Testis (tissue), 2 donors: Measurements from ENCODE around the gene TTC32.

ENCODE experiments used
- POLR2A ChIP-seq: fragments of 450-650 bp; IDR thresholded peaks from one replicate; pipeline ENCODE4 v1.6.1; 2017; ENCODE audit warnings: antibody characterized with exemption, mild to moderate bottlenecking, moderate library complexity
- TF ChIP-seq, protein P1 (sequence below), 3 experiments: fragments of 450-650 bp in 2 of 3; fragments of 200-600 bp in 1 of 3; sonication (generic) in 1 of 3; IDR thresholded peaks; one replicate each; pipeline ENCODE4 v1.5.1; 2016 to 2019; ENCODE audit warnings: antibody characterized with exemption in 3 of 3, mild to moderate bottlenecking in 2 of 3, moderate library complexity in 1 of 3

- TF ChIP-seq POLR2A = no peak
- TF ChIP-seq, protein P1, sequence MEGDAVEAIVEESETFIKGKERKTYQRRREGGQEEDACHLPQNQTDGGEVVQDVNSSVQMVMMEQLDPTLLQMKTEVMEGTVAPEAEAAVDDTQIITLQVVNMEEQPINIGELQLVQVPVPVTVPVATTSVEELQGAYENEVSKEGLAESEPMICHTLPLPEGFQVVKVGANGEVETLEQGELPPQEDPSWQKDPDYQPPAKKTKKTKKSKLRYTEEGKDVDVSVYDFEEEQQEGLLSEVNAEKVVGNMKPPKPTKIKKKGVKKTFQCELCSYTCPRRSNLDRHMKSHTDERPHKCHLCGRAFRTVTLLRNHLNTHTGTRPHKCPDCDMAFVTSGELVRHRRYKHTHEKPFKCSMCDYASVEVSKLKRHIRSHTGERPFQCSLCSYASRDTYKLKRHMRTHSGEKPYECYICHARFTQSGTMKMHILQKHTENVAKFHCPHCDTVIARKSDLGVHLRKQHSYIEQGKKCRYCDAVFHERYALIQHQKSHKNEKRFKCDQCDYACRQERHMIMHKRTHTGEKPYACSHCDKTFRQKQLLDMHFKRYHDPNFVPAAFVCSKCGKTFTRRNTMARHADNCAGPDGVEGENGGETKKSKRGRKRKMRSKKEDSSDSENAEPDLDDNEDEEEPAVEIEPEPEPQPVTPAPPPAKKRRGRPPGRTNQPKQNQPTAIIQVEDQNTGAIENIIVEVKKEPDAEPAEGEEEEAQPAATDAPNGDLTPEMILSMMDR (IDR thresholded peaks at IDR 0.05) = no peak
Observed at GRCh38 chr2:19850056-19851050, 51.4 kb downstream of the TTC32 start.
